Measurements from ENCODE around the gene TBCD. TPM values are rescaled to one million over a fixed set of nuclear protein-coding genes. Genes with fewer than 3 reads are reported as not detected.
A peak's percentile ranks its signal among the peaks of the same experiment; 100 is the strongest.

The TBCD gene
- polyA plus RNA-seq, 2 donors = 54.4 to 62.8 TPM

GRCh38 chr17:82854226-82854625 is 102.4 kb downstream of the TBCD start:
- 95 to 96% methylated on average over 11 of the region's 11 CpGs for WGBS, 2 donors
- no peak overlapping the region for H3K4me3 ChIP-seq (ENCODE audit: low read depth in 1 of 2, low read length in 2 of 2)
- H3K27me3 ChIP-seq (ENCODE audit: control insufficient read depth in 1 of 2, insufficient read depth in 2 of 2, low read length in 2 of 2) = no peaks in the 10 kb centered on the region
- no peak overlapping the region for H3K27ac ChIP-seq (ENCODE audit: low read depth in 2 of 2, low read length in 1 of 2)
- peaks cover 0 to 3% of the 10 kb centered on the region in 2 donors for H3K36me3 ChIP-seq (ENCODE audit: control insufficient read depth in 2 of 2, insufficient read depth in 2 of 2, low read length in 1 of 2)
- H3K9me3 ChIP-seq (ENCODE audit: control insufficient read depth in 2 of 2, insufficient read depth in 1 of 2, low read depth in 1 of 2, low read length in 1 of 2) = peaks cover 0 to 2% of the 10 kb centered on the region in 2 donors
- H3K4me1 ChIP-seq (ENCODE audit: control insufficient read depth in 2 of 2, insufficient read depth in 2 of 2, low read length in 1 of 2) = peaks cover 3 to 5% of the 10 kb centered on the region in 2 donors

GRCh38 chr17:82856361-82856760 is 104.5 kb downstream of the TBCD start:
- Histone ChIP-seq H3K36me3 (ENCODE audit: control insufficient read depth in 2 of 2, insufficient read depth in 2 of 2, low read length in 1 of 2) (peaks cover 0 to 3% of the 10 kb centered on the region in 2 donors), H3K27me3 (ENCODE audit: control insufficient read depth in 1 of 2, insufficient read depth in 2 of 2, low read length in 2 of 2) (no peaks in the 10 kb centered on the region), H3K4me1 (ENCODE audit: control insufficient read depth in 2 of 2, insufficient read depth in 2 of 2, low read length in 1 of 2) (peaks cover 9 to 20% of the 10 kb centered on the region in 2 donors), H3K4me3 (ENCODE audit: low read depth in 1 of 2, low read length in 2 of 2) (no peak overlapping the region), H3K27ac (ENCODE audit: low read depth in 2 of 2, low read length in 1 of 2) (no peak overlapping the region), H3K9me3 (ENCODE audit: control insufficient read depth in 2 of 2, insufficient read depth in 1 of 2, low read depth in 1 of 2, low read length in 1 of 2) (no peaks in the 10 kb centered on the region)
- WGBS, 2 donors = 86 to 87% methylated on average over 15 of the region's 15 CpGs

- 58% methylated on average over 28 of the region's 28 CpGs for WGBS, 2 donors
- no peaks in the 10 kb centered on the region for H3K9me3 ChIP-seq (ENCODE audit: control insufficient read depth in 2 of 2, insufficient read depth in 1 of 2, low read depth in 1 of 2, low read length in 1 of 2)
- peak overlapping the region in 1 of 2 donors; percentile 2 for H3K4me3 ChIP-seq (ENCODE audit: low read depth in 1 of 2, low read length in 2 of 2)
- no peaks in the 10 kb centered on the region for H3K27me3 ChIP-seq (ENCODE audit: control insufficient read depth in 1 of 2, insufficient read depth in 2 of 2, low read length in 2 of 2)
- peak overlapping the region; percentile 95 to 98 for H3K27ac ChIP-seq (ENCODE audit: low read depth in 2 of 2, low read length in 1 of 2)
- peaks cover 9 to 28% of the 10 kb centered on the region in 2 donors for H3K4me1 ChIP-seq (ENCODE audit: control insufficient read depth in 2 of 2, insufficient read depth in 2 of 2, low read length in 1 of 2)
- H3K36me3 ChIP-seq (ENCODE audit: control insufficient read depth in 2 of 2, insufficient read depth in 2 of 2, low read length in 1 of 2) = peaks cover 0 to 3% of the 10 kb centered on the region in 2 donors
Measured at GRCh38 chr17:82858376-82859126, 106.7 kb downstream of the TBCD start.

GRCh38 chr17:82859431-82860403 is 107.9 kb downstream of the TBCD start:
- Histone ChIP-seq H3K4me1 (ENCODE audit: control insufficient read depth in 2 of 2, insufficient read depth in 2 of 2, low read length in 1 of 2) (peaks cover 12 to 38% of the 10 kb centered on the region in 2 donors), H3K36me3 (ENCODE audit: control insufficient read depth in 2 of 2, insufficient read depth in 2 of 2, low read length in 1 of 2) (no peaks in the 10 kb centered on the region), H3K4me3 (ENCODE audit: low read depth in 1 of 2, low read length in 2 of 2) (no peak overlapping the region), H3K9me3 (ENCODE audit: control insufficient read depth in 2 of 2, insufficient read depth in 1 of 2, low read depth in 1 of 2, low read length in 1 of 2) (no peaks in the 10 kb centered on the region), H3K27ac (ENCODE audit: low read depth in 2 of 2, low read length in 1 of 2) (peak overlapping the region; percentile 95 to 98), H3K27me3 (ENCODE audit: control insufficient read depth in 1 of 2, insufficient read depth in 2 of 2, low read length in 2 of 2) (no peaks in the 10 kb centered on the region)
- 60 to 74% methylated on average over 23 of the region's 23 CpGs for WGBS, 2 donors

DNA sequence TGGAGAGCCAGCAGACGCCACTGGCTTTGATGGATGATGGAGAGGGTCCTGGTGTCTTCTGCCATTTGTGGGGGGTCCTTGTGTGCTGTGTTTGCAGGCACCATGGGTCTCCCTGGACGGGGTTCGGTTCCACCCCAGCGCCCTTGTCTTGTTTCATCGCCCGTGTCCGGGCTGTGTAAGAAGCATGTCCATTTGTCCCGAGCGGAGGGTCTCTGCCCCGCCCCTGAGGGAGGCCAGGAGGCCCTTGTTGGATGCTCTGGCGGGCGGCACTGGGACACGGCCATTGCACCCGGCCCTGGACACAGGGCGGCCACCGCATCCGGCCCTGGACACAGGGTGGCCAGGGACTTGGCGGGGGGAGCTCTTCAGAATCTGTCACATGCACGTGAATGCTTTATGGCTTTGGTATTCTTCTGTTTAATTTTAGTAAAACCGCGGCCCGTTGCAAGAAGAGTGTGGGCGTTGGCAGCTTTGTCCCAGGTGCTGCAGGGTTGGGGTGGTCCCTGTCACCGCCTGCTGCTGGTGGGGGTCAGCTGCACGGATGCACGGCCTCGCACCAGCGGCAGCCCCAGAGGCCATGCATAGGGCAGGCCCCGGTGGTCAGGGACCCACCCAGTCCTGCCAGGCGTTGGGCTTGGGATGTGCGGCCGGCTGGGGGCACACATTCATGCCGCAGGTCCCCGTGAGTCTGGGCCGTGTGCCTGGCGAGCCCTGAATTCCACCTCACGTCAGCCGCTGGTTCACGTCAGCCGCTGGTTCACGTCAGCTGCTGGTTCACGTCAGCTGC is 108.9 kb downstream of the TBCD start:
- 91 to 93% methylated on average over 42 of the region's 42 CpGs for WGBS, 2 donors
- H3K36me3 ChIP-seq (ENCODE audit: control insufficient read depth in 2 of 2, insufficient read depth in 2 of 2, low read length in 1 of 2) = no peaks in the 10 kb centered on the region
- H3K4me1 ChIP-seq (ENCODE audit: control insufficient read depth in 2 of 2, insufficient read depth in 2 of 2, low read length in 1 of 2) = peaks cover 16 to 48% of the 10 kb centered on the region in 2 donors
- peak overlapping the region; percentile 95 to 98 for H3K27ac ChIP-seq (ENCODE audit: low read depth in 2 of 2, low read length in 1 of 2)
- no peaks in the 10 kb centered on the region for H3K27me3 ChIP-seq (ENCODE audit: control insufficient read depth in 1 of 2, insufficient read depth in 2 of 2, low read length in 2 of 2)
- no peaks in the 10 kb centered on the region for H3K9me3 ChIP-seq (ENCODE audit: control insufficient read depth in 2 of 2, insufficient read depth in 1 of 2, low read depth in 1 of 2, low read length in 1 of 2)
- H3K4me3 ChIP-seq (ENCODE audit: low read depth in 1 of 2, low read length in 2 of 2) = no peak overlapping the region

GRCh38 chr17:82861393-82861775 is 109.5 kb downstream of the TBCD start:
- WGBS, 2 donors = 96 to 97% methylated on average over 12 of the region's 12 CpGs
- peaks cover 16 to 49% of the 10 kb centered on the region in 2 donors for H3K4me1 ChIP-seq (ENCODE audit: control insufficient read depth in 2 of 2, insufficient read depth in 2 of 2, low read length in 1 of 2)

DNA sequence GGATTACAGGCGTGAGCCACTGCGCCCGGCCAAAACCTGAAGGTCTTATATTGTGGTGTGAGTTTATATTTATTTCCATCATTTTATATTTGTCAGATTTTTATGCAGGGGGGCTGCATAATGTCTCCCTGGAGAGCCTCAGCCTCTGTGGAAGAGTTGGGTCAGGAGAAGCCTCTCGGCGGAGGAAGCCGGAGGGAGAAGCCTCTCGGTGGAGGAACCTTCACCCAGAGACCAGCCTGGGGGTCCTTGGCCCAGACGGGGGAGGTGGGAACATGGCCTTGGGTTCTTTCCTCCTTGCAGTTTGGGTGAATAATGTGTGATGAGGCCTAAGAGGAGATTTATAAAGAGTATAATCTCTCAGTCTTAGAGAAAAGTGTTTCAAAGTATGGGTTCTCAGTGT is 110.3 kb downstream of the TBCD start:
- no peak overlapping the region for H3K27ac ChIP-seq (ENCODE audit: low read depth in 2 of 2, low read length in 1 of 2)
- no peaks in the 10 kb centered on the region for H3K9me3 ChIP-seq (ENCODE audit: control insufficient read depth in 2 of 2, insufficient read depth in 1 of 2, low read depth in 1 of 2, low read length in 1 of 2)
- no peaks in the 10 kb centered on the region for H3K27me3 ChIP-seq (ENCODE audit: control insufficient read depth in 1 of 2, insufficient read depth in 2 of 2, low read length in 2 of 2)
- H3K4me1 ChIP-seq (ENCODE audit: control insufficient read depth in 2 of 2, insufficient read depth in 2 of 2, low read length in 1 of 2) = peaks cover 16 to 57% of the 10 kb centered on the region in 2 donors
- H3K4me3 ChIP-seq (ENCODE audit: low read depth in 1 of 2, low read length in 2 of 2) = no peak overlapping the region
- 94 to 98% methylated on average over 8 of the region's 8 CpGs for WGBS, 2 donors
- no peaks in the 10 kb centered on the region for H3K36me3 ChIP-seq (ENCODE audit: control insufficient read depth in 2 of 2, insufficient read depth in 2 of 2, low read length in 1 of 2)

More at GRCh38 chr17:82861393-82861775, 109.5 kb downstream of the TBCD start:
- no peaks in the 10 kb centered on the region for H3K9me3 ChIP-seq (ENCODE audit: control insufficient read depth in 2 of 2, insufficient read depth in 1 of 2, low read depth in 1 of 2, low read length in 1 of 2)
- no peaks in the 10 kb centered on the region for H3K36me3 ChIP-seq (ENCODE audit: control insufficient read depth in 2 of 2, insufficient read depth in 2 of 2, low read length in 1 of 2)
- no peak overlapping the region for H3K4me3 ChIP-seq (ENCODE audit: low read depth in 1 of 2, low read length in 2 of 2)
- H3K27ac ChIP-seq (ENCODE audit: low read depth in 2 of 2, low read length in 1 of 2) = no peak overlapping the region
- no peaks in the 10 kb centered on the region for H3K27me3 ChIP-seq (ENCODE audit: control insufficient read depth in 1 of 2, insufficient read depth in 2 of 2, low read length in 2 of 2)

DNA sequence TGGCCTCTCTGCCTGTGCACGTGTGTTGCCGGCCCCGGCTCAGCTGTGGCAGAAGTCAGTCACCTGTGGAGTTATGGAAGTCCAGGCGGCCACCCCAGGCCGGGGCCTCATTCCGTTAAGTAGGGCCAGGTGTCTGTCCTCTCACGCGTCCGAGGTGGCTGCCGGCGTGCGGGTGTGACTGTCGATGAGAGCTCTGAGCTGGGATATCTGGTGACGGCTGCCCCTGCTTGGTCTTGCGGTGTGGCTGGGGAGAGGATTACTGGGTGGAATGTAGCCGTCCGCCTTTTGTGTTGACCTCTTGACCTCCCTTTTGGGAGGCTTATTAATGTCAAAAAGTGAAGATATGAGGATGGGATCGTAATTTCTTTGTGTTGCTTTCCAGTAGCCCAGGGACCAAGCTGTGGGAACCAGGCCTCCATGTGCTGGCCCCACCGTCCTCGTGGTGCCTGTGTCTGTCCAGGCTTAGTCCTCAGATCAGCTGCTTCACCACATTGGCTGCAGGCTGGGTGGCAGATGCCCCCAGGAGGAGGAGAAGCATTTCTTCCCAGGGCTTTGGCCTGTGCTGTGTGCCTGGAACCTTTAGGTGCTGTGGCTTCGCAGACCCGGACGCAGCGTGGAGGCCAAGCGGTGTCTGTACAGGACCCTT is 111.0 kb downstream of the TBCD start:
- H3K9me3 ChIP-seq (ENCODE audit: control insufficient read depth in 2 of 2, insufficient read depth in 1 of 2, low read depth in 1 of 2, low read length in 1 of 2) = no peaks in the 10 kb centered on the region
- peaks cover 16 to 58% of the 10 kb centered on the region in 2 donors for H3K4me1 ChIP-seq (ENCODE audit: control insufficient read depth in 2 of 2, insufficient read depth in 2 of 2, low read length in 1 of 2)
- WGBS, 2 donors = 90 to 92% methylated on average over 25 of the region's 25 CpGs
- no peak overlapping the region for H3K4me3 ChIP-seq (ENCODE audit: low read depth in 1 of 2, low read length in 2 of 2)
- no peaks in the 10 kb centered on the region for H3K27me3 ChIP-seq (ENCODE audit: control insufficient read depth in 1 of 2, insufficient read depth in 2 of 2, low read length in 2 of 2)
- peak overlapping the region in 1 of 2 donors; percentile 2 for H3K27ac ChIP-seq (ENCODE audit: low read depth in 2 of 2, low read length in 1 of 2)
- H3K36me3 ChIP-seq (ENCODE audit: control insufficient read depth in 2 of 2, insufficient read depth in 2 of 2, low read length in 1 of 2) = no peaks in the 10 kb centered on the region

Measured in esophagus (tissue), 2 donors.